ENCODE results near the gene SLC25A43.

GRCh38 chrX:119455264-119455663 lies 56.1 kb downstream of the SLC25A43 start:
- no peak for TF ChIP-seq CTCF (IDR thresholded peaks at IDR 0.05)
- TF ChIP-seq POLR2A (IDR thresholded peaks at IDR 0.05): no peak

All from uterus (tissue), 2 donors.